Measurements from ENCODE around the gene LIPM.
"Not testable (repeated sequence)": the region's sequence is repeated elsewhere in the genome, so short reads cannot be mapped to it uniquely, and the experiment has no call there.

LIPM gene

DNA sequence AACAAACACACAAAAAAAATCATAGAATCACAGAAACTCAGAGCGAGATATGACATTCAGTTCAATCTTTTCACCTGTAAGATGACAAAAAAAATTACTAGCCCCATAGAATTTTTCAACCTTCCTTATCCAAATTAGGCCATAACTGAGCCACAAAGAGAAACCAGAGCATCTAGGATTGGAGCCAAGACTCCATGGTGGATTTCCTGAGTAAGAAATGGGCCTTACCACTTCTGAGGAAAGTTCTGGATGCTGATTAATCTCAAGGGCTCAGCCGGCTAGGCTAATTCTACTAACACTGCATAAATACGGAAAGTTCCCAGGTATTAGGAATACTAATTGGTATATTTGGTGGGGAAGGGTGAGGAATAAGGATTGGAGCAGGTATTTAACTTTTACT is 16.8 kb downstream of the LIPM start:
- no peak for TF ChIP-seq ZNF274 (IDR thresholded peaks at IDR 0.05; ENCODE audit: low read depth, low read length)
- H3K4me3 ChIP-seq (ENCODE audit: low read length) = no peak overlapping the region

DNA sequence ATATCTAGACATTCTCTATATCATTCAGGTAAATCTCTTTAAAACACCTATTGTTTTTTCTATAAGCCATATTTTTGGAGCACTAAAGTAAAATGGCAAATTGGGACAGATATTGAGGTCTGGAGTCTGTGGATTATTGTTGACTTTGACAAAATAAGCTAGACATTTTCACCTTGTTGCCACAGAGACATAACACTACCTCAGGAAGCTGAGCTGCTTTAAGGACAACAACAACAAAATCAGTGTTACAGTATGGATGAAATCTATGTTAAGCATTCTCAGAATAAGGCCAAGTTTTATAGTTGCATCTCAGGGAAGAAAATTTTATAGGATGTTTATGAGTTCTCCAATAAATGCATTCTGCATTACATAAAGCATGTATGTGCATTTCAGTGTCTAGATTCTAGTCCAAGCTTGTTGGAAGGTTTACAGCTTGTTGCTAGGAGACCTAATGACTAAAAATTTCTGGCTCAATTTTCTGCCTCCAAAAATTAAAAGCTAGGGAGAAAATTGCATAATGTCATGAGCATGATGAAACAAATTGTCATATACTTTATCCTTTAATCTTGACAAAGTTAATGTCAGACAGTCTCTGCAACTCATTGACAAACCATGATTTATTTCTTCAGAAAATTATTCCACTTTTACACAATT is 18.3 kb downstream of the LIPM start:
- no peak for TF ChIP-seq ZNF274 (IDR thresholded peaks at IDR 0.05; ENCODE audit: low read depth, low read length)
- no peak overlapping the region for H3K4me3 ChIP-seq (ENCODE audit: low read length)

DNA sequence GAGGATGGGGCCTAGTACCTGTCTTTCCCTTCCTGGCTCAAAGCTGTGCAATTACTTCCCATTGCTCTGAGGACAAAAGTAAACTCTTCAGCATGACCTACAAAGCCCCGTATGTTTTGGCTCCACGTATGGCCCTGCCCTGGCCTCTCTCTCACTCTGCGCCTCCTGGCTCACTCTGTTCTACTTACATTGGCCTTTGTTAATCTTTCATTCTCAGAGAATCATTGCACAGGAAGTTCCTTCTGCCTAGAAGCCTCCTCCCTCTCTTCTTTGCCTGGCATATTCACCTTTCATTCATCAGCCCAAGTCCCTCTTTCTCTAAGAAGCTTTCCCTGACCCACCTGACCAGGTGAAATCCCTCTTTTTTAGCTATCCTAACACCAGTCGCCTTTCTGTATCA is 23.9 kb downstream of the LIPM start:
- H3K4me3 ChIP-seq (ENCODE audit: low read length) = no peak overlapping the region
- TF ChIP-seq ZNF274 (IDR thresholded peaks at IDR 0.05; ENCODE audit: low read depth, low read length) = no peak

DNA sequence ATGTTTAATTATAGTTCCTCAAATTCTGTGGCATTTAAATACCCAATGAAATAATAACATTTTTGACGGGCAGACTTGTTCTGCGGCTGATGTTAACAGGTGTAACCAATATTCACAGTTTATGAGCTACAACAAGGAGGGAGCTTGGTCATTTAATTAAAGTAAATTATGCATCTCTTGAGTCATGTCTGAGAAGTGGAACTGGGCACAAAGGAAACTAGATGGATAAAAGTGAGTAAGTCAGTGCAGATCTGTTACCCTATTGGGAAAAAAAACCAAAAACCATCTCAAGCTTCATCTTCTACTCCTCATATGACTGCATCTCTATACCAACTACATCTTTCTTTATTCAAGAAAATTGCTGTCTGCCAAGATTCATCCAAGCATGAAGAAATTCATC is 25.1 kb downstream of the LIPM start:
- TF ChIP-seq ZNF274 (IDR thresholded peaks at IDR 0.05; ENCODE audit: low read depth, low read length) = no peak
- H3K4me3 ChIP-seq (ENCODE audit: low read length) = no peak overlapping the region

DNA sequence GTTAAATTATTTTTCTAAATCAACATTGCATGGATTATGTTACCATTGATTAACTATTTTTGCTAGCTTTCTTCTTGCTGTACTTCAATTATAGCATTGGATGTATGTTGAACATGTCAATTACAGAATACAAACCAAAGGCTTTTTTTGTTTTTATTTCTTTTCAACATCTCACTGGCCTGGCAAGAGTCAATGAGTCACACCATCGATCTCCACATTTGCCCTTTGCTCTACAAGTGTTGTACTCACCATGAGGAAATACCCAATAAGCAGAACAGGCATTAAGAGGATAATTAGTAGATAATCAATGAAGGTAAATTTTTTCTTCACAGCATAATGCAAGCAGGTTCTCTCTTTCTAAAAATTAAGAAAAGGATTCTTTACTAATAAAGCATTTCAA is 25.8 kb downstream of the LIPM start:
- no peak for TF ChIP-seq ZNF274 (IDR thresholded peaks at IDR 0.05; ENCODE audit: low read depth, low read length)
- no peak overlapping the region for H3K4me3 ChIP-seq (ENCODE audit: low read length)

DNA sequence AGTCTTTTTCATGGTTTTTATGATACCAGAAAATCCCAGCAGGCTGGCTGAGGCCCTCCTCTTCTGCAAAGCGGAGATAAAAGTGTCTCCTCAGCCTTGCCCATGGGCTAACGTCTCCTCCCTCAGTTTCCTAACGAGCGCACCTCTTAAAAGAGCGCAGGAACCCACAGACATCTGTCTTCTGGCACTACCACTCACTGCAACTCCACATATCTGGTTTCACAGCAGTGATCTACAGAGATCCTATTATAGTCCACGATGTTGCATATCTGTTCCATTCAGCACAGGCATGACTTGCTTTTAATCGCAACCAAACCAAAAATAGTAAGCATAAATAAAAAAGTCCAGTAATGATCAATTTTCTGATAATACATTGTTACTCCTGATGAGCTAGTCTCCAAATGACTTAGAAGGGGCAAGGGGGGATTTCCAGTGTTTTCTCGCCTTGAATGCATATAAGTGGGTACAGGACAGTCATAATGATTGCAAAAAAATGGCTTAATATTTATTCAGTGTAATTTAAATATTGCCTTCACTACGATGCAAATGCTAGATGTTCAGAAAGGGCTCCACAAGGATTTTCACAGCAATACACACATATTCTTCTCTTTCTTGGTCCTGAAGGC is 28.2 kb downstream of the LIPM start:
- no peak overlapping the region for H3K4me3 ChIP-seq (ENCODE audit: low read length)
- no peak for TF ChIP-seq ZNF274 (IDR thresholded peaks at IDR 0.05; ENCODE audit: low read depth, low read length)

DNA sequence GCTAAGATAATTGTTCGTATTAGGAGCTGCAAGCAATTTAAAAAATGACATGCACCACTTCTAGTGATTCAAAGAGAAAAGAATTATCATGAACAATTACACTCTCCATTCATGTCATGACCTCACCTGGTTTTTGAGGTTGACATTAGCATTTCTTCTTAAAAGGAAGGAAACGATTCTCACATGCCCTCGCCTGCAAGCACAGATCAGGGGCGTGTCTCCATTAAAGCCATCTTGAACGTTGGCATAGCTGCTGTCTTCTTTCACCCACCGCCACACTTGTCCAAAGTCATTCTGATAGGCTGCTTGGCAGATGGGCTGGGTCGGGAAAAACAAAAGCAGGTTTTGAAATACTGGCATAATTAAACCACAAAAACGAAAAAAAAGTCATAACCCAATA is 29.2 kb downstream of the LIPM start:
- no peak overlapping the region for H3K4me3 ChIP-seq (ENCODE audit: low read length)
- no peak for TF ChIP-seq ZNF274 (IDR thresholded peaks at IDR 0.05; ENCODE audit: low read depth, low read length)

DNA sequence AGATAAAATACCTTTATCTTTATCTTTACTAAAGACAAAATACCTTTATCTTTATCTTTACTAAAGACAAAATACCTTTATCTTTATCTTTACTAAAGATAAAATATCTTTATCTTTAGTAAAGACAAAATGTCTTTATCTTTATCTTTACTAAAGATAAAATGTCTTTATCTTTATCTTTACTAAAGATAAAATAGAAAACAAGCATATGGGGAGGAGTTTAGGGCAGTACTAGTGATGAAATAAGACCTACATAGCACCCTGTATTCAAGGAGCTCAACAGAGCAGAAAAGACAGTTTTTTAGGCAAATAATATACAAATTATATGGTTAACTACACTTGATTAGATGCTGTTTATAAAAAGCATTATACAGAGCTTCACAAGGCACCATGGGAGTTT is 29.8 kb downstream of the LIPM start:
- H3K4me3 ChIP-seq (ENCODE audit: low read length) = no peak overlapping the region
- no peak for TF ChIP-seq ZNF274 (IDR thresholded peaks at IDR 0.05; ENCODE audit: low read depth, low read length)

DNA sequence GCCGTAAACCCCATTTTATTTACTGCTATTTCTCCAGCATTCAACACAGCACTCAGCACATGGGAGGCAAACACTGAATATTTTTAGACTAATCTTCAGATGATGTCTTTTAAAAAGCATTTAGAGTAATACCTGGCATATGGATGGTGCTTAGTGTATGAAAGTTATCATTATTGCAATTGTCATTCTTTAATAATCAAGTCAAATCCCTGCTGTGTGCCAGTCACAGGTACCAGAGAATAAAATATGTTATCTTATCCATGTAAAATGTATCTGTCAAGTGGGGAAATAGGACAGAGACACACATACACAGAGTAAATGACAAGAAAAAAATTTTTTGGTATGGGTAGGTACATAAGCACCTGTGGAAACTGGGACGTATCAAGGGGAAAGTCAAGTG is 30.6 kb downstream of the LIPM start:
- no peak overlapping the region for H3K4me3 ChIP-seq (ENCODE audit: low read length)
- TF ChIP-seq ZNF274 (IDR thresholded peaks at IDR 0.05; ENCODE audit: low read depth, low read length) = no peak

DNA sequence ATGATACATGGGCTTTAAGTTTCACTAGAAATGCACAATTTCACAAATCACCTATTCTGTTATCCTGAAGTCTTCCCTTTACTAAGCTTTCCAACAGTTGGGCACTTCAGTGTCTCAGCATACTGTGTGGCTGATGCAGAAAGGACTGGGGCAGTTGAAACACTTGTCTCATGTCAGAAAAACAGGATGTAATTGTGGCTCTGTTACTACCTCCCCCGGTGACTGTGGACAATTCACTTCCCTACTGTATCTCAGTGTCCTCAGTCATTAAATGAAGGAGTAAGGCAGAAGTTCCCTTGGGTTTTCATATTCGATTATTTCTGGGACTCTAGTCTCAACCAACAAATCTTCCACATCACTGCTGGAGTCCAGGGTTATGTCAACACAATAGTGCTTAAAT is 31.2 kb downstream of the LIPM start:
- no peak for TF ChIP-seq ZNF274 (IDR thresholded peaks at IDR 0.05; ENCODE audit: low read depth, low read length)

DNA sequence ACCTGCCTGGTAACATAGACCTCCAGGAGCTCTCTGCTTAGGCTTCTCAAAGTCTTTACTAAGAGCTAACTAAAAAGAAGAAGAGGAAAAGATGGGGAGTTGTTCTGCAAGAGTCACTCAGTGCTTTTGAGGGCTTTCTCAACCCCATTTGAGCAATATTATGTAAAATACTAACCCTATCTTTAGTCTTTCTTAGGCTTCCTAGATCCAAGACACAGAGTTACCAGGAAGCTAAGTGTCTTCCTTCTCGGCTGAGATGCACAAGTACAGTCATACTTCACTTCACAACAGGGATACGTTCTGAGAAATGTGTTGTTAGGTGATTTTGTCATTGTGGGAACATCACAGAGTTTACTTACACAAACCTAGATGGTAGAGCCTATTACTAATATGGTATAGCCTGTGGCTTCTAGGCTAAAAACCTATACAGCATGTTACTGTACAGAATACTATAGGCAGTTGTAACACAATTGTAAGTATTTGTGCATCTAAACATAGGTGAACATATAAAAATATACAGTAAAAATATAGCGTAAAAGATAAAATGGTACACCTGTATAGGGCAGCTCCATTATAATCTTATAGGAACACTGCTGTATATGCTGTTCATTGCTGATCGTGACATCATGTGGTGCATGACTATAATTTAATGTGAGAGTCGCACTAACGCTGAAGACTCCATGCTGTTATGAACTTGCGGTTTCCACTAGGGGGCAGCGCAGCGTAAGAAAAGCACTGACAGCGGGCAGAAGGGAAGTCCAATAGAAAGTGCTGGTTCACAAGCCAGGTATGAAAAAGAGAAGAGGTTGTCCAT is 32.8 kb downstream of the LIPM start:
- H3K4me3 ChIP-seq (ENCODE audit: low read length) = no peak overlapping the region
- no peak for TF ChIP-seq ZNF274 (IDR thresholded peaks at IDR 0.05; ENCODE audit: low read depth, low read length)

More for the DNA sequence above, 31.2 kb downstream of the LIPM start:
- no peak overlapping the region for H3K4me3 ChIP-seq (ENCODE audit: low read length)

DNA sequence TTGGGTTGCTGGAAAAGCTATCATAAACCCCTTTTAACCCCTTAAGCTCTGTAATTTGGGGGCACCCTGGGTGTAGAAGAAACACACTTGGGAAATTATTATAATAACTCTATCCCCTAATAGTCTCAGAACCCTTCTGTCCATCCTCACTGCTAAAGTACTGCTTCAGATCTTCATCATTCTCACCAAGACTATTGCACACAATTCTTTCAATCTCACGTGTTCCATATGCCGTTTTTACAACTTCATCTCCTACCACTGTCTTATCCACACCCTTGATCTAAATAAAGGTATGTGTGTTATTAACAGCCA is 33.3 kb downstream of the LIPM start:
- no peak for TF ChIP-seq ZNF274 (IDR thresholded peaks at IDR 0.05; ENCODE audit: low read depth, low read length)

DNA sequence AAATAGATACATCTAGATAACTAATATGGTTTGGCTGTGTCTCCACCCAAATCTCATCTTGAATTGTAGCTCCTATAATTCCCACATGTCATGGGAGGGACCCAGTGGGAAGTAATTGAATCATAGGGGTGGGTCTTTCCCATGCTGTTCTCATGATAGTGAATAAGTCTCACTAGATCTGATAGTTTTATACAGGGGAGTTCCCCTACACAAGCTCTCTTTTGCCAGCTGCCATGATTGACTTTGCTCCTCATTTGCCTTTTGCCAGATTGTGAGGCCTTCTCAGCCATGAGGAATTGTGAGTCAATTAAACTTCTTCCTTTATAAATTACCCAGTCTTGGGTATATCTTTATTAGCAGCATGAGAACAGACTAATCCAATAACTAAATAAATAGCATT is 35.1 kb downstream of the LIPM start:
- not testable (repeated sequence) for H3K4me3 ChIP-seq (ENCODE audit: low read length)

More for the DNA sequence above, 33.3 kb downstream of the LIPM start:
- no peak overlapping the region for H3K4me3 ChIP-seq (ENCODE audit: low read length)

DNA sequence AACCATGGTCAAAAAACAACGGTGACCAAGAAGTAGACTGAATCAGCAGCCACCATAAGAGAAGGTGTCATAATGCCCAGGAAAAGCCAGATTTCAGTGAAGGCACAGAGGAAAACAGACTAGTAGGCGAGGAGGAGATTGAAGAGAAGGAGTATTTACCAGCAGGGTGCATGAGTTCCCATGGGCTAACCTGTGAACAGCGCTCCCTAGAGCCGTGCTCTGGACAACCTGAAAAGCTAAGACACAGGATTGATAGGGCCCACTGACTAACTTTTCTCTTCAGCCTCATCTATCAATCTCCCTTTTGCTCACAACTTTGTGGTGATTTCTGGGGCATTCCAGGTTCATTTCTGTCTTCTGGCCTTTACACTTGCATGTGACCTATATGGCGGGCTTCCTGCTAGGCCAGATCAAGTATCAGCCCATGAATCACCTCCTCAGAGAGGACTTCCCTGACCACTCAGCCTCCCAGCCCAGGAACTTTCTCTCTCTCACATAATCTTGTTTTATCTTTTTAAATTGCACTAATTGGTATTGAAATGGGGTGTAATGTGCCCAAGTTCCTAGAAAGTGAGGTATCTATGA is 36.3 kb downstream of the LIPM start:
- H3K4me3 ChIP-seq (ENCODE audit: low read length) = no peak overlapping the region
- no peak for TF ChIP-seq ZNF274 (IDR thresholded peaks at IDR 0.05; ENCODE audit: low read depth, low read length)

DNA sequence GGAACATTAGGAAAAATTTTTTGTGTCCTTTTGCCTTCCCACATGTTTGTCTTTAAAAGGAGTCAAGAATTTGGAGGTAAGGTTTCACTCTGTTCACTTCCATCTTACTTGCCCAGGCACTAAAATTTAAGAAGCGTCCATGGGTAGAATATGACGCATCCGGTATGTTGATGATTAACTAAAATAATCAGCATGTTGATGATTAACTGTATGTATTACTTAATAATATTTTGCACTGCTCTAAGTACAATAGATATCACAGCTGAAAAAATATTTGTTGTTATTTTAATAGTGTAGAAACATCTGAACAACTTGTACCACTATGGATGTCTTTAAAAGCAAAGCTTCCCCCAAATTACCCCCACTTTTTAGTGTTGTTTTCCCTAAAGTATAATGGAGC is 37.6 kb downstream of the LIPM start:
- H3K4me3 ChIP-seq (ENCODE audit: low read length) = no peak overlapping the region
- no peak for TF ChIP-seq ZNF274 (IDR thresholded peaks at IDR 0.05; ENCODE audit: low read depth, low read length)
